Measurements from ENCODE around the gene PRKAR2B.

PRKAR2B gene

DNA sequence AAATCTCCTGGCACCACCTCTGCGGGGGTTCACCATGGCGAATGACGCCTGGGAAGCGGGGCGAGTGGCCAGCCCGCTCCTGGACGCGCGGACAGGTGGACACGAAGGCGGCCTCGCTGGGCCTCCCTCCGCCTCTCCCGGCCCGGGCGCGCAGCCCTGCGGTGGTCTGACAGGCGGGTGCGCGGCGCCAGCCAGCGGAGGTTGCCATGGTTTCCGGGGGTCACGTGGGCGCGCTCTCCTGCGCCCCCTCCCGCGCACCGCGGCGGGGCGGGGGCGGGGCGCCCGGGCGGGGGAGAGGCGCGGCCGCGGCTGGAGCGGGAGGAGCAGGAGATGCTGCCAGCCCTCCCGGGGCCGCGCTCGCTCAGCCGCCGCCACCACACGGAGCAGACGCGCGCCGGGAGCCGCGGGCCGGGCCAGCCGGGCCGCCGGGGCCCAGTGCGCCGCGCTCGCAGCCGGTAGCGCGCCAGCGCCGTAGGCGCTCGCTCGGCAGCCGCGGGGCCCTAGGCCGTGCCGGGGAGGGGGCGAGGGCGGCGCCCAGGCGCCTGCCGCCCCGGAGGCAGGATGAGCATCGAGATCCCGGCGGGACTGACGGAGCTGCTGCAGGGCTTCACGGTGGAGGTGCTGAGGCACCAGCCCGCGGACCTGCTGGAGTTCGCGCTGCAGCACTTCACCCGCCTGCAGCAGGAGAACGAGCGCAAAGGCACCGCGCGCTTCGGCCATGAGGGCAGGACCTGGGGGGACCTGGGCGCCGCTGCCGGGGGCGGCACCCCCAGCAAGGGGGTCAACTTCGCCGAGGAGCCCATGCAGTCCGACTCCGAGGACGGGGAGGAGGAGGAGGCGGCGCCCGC, at the start of gene PRKAR2B:
Gene PRKAR2B, plus strand, starts transcription at position 359 of the 848 bp plus-strand sequence. Its CDS starts 203 bp downstream, at position 562.
- peak; percentile 19 to 47 for DNase-seq (ENCODE audit: low read depth in 2 of 2)

DNA sequence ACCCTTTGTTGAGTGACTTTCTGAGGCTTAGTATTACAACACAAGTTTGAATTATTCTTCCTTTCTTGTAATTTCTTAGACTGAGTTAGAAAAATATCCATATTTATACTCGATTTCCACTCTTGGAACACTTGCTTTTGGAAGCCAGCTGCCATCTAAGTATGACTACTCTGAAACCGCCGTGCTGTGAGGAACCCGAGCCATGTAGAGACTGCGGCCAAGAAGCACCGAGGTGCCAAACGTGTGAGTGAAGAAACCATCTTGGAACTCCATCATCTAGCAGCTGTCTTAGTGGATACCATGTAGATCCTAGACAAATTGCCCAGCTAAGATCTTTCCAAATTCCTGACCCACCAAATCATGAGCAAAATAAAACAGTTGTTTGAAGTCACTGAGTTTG, 49.7 kb upstream of the PRKAR2B start:
- no peak for DNase-seq (ENCODE audit: low read depth in 2 of 2)

DNA sequence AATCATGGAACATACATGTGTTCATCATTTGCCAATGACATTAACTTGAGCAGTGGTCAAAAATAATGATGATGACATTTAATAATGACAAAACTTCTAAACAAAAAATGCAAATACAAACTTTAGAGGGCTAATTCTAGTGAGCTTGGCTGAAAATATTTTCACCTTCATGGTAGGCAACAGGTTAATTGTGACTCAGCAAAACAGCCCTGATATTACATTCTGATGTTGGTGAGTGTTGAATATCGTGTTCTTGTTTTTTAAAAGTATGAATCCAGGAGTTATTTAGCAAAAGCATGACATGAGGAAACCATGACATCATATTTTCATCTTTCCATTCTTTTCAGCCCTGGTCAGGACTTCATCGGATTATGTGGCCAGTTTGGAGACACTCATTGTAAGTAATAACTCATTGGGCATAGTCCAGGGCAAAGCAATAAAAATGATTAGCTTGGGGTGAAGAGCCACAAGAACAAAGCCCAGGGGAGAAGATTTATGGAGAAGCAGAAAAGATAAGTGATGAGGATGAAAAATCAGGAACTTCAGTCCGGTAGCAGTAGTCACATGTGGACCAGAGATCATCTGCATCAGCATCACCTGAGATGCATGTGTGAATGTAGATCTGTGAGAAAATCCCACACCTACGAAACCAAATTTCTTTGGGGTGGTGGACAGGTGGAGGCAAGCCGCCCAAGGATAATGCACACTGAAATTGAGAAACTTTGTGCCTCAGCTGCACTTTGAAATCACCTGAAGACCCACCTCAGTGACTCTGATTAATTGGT, 46.8 kb upstream of the PRKAR2B start:
- DNase-seq (ENCODE audit: low read depth in 2 of 2): no peak

DNA sequence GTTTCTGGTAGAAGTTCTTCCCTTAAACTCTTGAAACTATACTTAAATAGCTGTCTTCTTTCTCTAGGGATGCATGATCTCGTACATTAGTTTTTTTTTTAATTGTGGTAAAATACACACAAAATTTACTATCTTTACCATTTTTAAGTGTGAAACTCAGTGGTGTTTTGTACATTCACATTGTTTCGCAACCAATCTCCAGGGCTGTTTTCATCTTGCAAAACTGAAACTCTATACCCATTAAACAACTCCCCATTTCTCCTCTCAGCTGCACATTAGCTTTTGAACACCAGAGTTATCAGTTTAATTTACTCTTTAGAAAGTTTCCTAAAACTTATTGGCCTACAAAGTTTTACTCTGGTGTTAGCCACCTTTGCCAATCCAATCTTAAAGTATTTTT, 45.5 kb upstream of the PRKAR2B start:
- no peak for DNase-seq (ENCODE audit: low read depth in 2 of 2)

DNA sequence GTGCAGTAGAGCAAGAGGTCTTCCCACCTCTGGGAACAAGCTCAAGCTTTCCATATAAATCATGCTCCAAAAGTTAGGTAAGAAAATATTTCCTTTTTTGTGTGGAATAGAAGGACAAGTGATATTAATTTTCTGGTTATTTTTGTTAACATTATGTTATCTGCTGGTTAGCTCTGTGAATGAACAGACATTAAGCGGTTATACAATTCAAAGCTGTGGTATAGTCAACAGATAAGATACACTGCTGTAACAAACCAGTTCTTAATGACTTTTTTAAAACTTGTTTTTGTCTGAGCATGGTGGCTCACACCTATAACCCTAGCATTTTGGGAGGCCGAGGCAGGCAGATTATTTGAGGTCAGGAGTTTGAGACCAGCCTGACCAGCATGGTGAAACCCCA, 43.0 kb upstream of the PRKAR2B start:
- DNase-seq (ENCODE audit: low read depth in 2 of 2): no peak

DNA sequence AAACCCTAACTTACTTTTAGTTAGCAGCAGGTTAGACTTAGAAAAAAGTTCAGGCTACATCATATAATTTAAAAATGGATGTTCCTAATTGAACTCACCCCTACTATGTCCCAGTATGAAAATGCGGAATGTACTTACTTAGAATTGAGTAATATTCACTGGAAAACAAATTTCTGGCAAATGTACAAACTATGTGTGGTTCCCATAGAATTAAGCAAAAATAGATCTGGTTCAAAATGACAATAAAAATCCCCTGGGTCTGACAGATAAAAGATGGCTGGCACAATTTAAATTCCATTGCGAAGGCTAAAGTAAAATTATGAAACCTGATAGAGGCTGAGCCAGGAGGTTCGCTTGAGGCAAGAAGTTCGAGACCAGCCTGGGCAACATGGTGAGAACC, 42.4 kb upstream of the PRKAR2B start:
- no peak for DNase-seq (ENCODE audit: low read depth in 2 of 2)

DNA sequence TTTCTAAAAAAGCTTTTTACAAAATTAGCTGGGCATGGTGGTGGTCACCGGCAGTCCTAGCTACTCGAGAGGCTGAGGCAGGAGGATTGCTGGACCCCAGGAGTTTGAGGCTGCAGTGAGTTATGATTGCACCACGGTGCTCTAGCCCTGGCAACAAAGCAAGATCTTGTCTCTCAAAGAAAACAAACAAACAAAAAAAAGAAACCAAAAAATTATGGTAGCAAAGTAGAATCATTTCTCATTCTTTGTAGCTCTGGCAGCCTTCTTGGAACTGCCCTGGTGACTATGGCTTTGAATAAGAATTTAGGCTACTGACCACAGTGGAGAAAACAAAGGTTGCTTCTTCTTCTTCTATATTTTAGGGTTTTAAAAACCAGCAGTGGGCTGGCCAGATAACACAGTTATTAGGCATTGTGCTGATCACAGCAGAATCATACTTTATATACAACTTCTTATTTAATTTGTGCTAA, 41.9 kb upstream of the PRKAR2B start:
- no peak for DNase-seq (ENCODE audit: low read depth in 2 of 2)

DNA sequence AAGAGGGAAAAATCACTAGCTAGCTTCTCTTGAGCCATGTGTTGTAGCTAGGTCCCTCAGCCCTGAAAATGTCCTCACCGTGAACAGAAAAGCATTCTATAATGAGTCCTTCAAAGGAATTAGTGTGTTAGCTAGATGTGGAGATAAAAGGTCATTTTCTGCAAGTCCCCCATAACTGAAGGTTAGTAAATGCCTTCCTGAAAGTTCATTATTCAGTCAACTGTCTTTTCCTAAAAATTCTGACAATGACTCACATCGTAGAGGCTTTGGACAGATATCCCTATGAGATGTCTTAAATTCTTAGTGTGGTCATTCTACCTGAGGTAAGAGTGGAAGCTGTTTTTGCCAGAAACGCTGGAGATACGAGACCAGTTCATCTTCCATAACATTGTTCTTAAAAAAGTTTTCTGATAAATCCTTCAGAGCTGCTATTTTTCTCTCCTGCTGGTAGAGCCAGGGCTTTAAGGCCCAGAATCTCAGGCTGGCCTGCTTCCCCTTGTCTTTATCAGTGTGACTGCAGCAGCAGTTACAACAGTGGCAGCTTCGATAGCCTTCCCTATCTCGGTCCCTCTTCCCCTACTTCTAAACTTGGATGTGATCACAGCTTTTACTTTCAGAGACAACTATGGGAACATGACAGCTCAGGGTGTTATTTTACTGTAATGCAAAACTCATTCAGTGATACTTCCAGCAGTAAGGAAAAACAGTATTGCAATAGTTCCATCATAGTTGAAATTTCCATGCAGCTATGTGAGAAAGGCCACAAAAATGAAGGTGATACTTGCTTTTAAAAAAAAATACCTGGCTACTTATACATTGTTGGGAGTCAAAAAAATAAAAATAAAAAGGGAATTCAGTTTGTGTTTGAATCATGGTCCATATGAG, 37.3 kb upstream of the PRKAR2B start:
- no peak for DNase-seq (ENCODE audit: low read depth in 2 of 2)

DNA sequence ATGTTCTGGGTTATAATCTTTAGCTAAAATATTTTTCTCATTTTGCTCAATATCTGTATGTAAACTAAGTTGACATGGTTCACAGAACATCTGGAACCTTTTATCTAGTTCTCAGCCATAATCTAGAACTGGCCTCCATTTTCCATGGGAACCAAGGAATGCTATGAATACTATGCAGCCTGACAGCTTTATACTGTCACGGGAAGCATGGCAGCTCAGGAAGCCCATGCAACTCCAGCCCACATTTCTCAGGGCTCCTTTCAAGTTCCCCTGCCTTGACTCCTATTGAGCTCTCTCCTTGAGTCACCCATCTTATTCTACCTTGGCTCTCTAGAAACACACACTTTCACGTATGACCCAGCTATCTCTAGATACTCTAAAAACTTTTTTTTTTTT, 36.6 kb upstream of the PRKAR2B start:
- DNase-seq (ENCODE audit: low read depth in 2 of 2): no peak

DNA sequence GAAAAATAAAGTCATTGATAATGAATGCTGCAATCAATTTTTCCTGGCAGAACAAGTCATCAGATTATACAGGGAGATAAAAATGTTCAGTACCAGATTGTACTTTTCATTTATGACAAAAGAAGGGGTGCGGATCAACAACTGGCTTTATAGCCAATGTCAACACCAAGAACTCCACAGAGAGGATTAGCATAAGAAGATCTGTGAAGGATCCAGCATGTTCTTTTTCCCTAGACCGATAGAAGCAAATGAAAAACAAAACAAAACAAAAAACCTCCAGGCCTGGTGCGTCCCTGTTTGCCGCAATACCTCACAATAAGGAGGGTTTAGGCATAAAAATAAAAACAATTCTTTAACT, 34.7 kb upstream of the PRKAR2B start:
- DNase-seq (ENCODE audit: low read depth in 2 of 2): no peak

DNA sequence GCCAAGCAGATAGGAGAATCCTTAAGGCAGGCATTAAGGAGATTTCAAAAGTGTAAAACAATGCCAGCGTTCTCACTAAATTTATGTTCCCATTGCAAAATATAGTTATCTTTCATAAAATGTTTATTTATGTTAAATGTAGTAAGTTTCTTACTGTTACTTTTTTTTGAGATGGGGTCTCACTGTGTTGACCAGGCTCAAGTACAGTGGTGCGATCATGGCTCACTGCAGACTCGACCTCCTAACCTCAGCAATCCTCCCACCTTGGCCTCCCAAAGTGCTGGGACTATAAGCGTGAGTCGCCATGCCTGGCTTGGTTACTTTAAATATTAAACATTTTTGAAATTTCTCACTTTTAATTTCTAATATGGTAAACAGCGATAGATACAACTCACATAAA, 31.8 kb upstream of the PRKAR2B start:
- no peak for DNase-seq (ENCODE audit: low read depth in 2 of 2)

DNA sequence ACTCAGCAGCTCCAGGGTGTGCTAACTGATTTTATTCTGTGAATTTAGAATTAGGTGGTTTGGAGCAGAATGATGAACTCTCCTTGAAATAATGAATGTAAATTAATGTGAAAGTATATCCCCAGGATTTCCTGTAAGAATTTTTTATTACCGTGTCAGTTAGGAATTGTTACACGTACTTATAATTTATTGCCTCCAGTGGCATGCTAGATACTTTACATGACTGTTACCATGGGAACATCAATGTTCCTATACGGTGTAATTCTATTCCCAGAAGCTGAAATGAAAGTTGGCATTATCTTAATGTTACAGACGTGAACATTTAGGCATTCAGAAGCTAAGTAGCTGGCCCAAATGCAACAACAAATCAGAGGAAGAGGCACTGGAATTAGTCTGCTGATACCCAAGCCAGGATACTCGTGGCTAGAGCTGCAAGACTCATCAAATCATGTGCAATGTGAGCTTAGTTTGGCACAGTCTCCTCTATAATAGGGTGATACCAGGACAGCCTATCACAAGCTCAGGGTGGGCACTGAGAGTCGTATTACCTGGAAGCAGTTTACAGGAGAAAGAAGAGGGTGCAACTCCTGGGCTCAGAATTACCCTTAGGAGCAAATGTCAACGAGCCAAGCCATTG, 30.0 kb upstream of the PRKAR2B start:
- no peak for DNase-seq (ENCODE audit: low read depth in 2 of 2)

DNA sequence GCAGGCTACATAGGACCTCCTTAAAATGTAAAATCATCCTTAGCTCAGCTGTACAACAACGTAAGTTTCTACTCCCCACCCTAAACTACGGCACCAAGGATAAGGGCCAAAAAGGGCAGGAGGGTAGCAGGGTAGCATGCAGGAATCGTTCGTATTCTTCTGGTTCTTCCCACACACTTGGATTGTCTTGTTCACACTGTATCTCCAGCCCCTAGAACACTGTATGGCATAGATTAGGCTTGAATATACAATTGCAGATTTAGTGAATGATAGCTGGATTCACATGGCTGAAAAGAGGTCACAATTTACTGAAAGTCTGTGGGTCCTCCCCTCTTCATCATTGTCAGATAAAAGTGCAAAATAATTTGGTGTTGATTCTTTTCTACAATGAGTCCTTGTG, 28.2 kb upstream of the PRKAR2B start:
- no peak for DNase-seq (ENCODE audit: low read depth in 2 of 2)

DNA sequence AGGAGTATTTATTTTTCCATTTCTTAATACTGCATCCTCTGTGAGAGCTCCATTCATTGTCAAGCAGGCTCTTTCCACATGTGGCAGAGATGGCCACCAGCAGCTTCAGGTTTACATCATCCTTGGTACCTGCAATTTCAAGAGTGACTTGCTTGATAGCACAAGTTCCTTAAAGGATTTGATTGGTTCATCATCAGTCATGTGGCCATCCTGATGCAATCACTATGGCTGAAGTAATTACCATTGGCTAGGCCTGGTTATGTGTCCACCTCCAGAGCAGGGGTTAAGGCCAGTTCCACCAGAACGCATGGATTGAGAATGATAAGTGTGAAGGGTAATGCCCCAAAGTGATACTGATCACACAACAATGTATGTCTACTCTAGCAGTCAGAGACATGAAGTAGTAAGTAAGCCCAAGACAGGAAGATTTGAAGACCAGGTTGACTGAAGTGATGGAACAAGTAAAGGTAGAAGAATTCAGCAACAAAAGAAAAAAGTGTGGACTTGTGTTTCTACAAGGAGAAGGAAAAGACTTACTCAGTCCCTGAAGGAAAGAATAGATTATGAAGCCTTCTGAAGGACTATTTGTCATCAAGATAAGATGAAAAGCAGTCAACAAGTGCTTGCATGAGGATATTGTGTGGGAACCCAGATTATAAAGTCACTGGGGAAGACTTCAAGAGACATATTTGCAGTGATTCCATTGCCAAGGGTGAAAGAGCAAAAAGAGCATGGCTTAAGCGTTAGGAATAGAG, 26.4 kb upstream of the PRKAR2B start:
- DNase-seq (ENCODE audit: low read depth in 2 of 2): no peak

DNA sequence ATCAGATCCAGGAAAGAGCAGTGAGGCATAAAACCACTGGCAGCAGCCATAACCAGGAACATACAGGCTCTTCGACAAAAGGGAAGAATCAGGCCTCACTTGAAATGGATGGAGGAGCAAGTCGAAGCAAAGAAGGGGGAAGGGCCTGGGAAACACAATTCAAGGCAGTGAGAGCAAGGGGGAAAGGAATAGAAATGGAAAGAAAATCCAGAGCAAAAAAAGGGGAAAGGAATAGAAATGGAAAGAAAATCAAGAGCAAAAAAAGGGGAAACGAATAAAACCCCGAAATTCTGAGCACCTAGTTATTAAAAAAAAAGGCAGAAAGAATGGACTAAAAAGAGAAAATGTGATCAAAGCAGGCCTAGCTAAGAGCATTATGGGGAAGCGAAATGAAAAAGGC, 24.1 kb upstream of the PRKAR2B start:
- no peak for DNase-seq (ENCODE audit: low read depth in 2 of 2)

DNA sequence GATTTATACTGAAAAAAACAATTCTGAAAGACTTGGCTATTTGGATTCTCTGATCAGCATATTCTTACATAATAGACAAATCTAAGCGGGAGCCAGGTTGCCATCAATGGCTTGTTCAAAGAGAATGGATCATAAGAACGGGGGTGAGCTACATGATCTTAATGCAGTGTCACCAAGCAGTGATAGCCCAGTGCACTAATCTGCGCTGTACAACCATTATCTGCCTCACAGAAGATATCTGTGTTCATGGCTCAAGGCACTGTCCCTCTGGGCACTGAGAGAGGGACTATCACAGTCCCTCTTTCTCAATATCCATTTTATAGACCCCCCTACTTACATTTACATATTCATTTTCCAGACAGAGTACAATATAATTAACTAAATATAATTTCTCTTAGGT, 22.9 kb upstream of the PRKAR2B start:
- no peak for DNase-seq (ENCODE audit: low read depth in 2 of 2)

DNA sequence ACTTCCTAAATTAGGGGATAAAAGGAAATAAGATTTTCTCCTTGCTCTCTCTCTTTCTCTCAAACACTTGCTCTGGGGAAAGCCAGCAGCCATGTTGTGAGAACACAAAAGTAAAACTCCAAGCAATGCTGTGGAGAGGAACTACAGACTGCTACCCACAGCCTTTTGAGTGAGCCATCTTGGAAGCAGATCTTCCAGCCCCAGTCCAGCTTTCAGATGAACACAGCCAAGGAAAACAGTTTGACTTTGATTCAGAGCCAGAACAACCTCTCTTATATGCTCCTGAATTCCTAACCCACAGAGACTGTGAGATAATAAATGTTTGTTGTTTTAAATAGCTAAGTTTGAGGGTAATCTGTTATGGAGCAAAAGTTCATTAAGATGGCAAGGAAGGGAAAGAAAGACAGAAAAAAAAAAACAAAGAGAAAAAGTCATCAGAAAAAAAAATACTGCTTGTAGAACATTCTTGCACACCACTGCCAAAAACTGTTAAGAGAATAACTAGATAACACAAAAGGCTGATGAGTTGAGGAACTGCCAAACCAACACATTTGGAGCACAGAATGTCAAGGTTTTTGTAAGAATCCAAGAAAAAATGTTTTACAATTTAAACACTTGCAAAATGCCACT, 20.9 kb upstream of the PRKAR2B start:
- no peak for DNase-seq (ENCODE audit: low read depth in 2 of 2)

DNA sequence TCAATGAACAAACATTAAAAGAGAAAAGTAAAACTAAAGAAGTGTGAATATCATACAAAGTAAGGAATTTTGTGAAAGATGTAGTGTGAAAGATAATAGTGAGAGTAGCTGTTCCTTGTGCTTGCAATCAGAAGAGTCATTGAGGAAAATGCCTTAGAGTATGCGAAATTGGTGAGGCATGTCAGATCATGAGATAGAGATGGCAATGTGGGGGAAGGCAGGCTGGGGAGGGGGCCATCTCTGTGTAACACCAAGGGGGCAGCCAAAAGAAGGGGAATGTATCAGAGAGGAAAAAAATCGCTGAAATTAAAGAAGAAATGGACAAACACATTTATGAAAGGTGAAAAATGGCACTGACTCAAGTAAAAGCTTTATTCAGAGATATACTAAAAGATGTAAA, 19.6 kb upstream of the PRKAR2B start:
- DNase-seq (ENCODE audit: low read depth in 2 of 2): no peak

DNA sequence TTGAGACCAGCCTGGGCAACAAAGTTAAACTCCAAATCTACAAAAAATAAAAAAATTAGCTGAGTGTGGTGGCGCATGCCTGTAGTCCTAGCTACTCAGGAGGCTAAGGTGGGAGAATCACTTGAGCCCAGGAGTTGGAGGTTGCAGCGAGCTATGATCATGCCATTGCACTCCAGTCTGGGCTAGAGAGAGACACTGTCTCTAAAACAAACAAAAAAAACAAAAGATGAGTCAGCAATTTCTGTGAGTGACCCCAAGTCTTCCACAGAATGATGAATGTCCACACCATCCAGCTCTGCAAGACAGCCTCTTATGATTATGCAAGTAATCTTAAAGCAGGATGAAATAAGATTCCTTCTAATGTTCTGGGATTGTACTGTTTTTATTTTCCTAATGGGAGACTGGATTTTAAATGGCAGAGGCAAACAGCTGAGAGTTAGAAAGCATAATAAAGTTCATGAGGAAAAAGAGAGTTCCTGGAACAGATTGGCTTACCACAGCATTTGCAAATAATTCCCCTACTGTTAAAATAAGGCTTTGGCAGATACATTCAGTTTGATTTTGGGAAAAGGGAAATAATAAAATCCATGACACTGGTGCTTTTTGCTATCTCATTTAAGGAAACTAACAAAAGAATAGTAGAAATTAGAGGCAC, 18.9 kb upstream of the PRKAR2B start:
- DNase-seq (ENCODE audit: low read depth in 2 of 2): no peak

DNA sequence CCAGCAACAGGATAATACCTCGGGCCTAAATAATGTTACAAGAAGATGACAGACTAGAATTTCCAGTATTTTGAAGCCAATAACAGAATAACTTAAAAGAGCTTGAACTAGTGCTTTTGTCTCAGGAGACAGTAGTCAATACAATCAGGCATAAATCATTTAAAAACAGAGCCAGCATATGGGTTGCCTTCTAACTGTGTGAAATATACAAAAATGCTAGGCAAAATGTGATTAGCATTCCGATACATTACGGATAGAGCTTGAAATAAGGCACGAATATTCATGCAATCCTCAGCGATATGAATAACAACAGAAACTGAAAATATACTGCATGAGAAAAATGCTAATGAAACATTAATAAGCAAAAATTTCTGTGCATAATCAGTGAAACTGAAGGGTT, 18.3 kb upstream of the PRKAR2B start:
- no peak for DNase-seq (ENCODE audit: low read depth in 2 of 2)
